SU-DHL-6 (cell line): Measurements from ENCODE around the gene NPAS2.

ENCODE experiments used
- H2AFZ ChIP-seq: fragments of 200-600 bp; sonication (generic); 2 replicates; pipeline ENCODE4 v1.6.1; 2014; ENCODE audit warnings: low read depth, mild to moderate bottlenecking, moderate library complexity, mixed read lengths, antibody characterized with exemption, low read length; ENCODE audit not compliant: severe bottlenecking
- H3F3A ChIP-seq: fragments of 200-600 bp; shearing (Covaris generic); 2 replicates; pipeline ENCODE4 v1.6.0; 2016; ENCODE audit warnings: antibody characterized with exemption, mild to moderate bottlenecking; ENCODE audit not compliant: insufficient read depth
- H3K27ac ChIP-seq: fragments of 200-600 bp; sonication (generic); 2 replicates; pipeline ENCODE4 v1.5.1; 2016; ENCODE audit warnings: low read depth, mild to moderate bottlenecking, low read length, moderate library complexity, mixed read lengths
- H3K27me3 ChIP-seq: fragments of 200-600 bp; sonication (generic), shearing (Covaris generic); 2 replicates; pipeline ENCODE4 v1.6.0; 2014; ENCODE audit warnings: mild to moderate bottlenecking, low read length
- H3K36me3 ChIP-seq: fragments of 200-600 bp; sonication (generic); 2 replicates; pipeline ENCODE4 v1.6.1; 2014; ENCODE audit warnings: mild to moderate bottlenecking, low read length, mixed read lengths
- H3K4me2 ChIP-seq: fragments of 300-600, 200-600 bp; shearing (Covaris generic), sonication (generic); 2 replicates; pipeline ENCODE4 v1.6.0; 2014; ENCODE audit warnings: low read length, low read depth, mild to moderate bottlenecking; ENCODE audit not compliant: poor library complexity, severe bottlenecking
- H3K4me3 ChIP-seq: fragments of 200-600 bp; sonication (generic); 2 replicates; pipeline ENCODE4 v1.5.1; 2014; ENCODE audit warnings: antibody characterized with exemption, low read length, mild to moderate bottlenecking, mixed read lengths; ENCODE audit not compliant: insufficient read depth, poor library complexity, severe bottlenecking
- H3K79me2 ChIP-seq: fragments of 200-600 bp; sonication (generic); 2 replicates; pipeline ENCODE4 v1.6.1; 2014; ENCODE audit warnings: mild to moderate bottlenecking, low read length, moderate library complexity; ENCODE audit not compliant: insufficient read depth
- H3K9ac ChIP-seq: fragments of 200-600 bp; sonication (generic); 2 replicates; pipeline ENCODE4 v1.7.0; 2014; ENCODE audit warnings: mild to moderate bottlenecking, low read length
- H3K9me2 ChIP-seq: fragments of 200-600 bp; sonication (generic); replicated peaks from 2 replicates; pipeline ENCODE4 v1.6.1; 2014; ENCODE audit warnings: low read length; ENCODE audit not compliant: insufficient read depth
- H3K9me3 ChIP-seq: fragments of 200-600 bp; sonication (generic); 2 replicates; pipeline ENCODE4 v1.6.1; 2014; ENCODE audit warnings: low read length, mixed read lengths; ENCODE audit not compliant: insufficient read depth
- H4K20me1 ChIP-seq: fragments of 200-600 bp; sonication (generic); 2 replicates; pipeline ENCODE4 v1.6.1; 2014; ENCODE audit warnings: low read depth, mild to moderate bottlenecking, antibody characterized with exemption, low read length, moderate library complexity, mixed read lengths
- EZH2phosphoT487 ChIP-seq: fragments of 200-600 bp; sonication (generic), shearing (Covaris generic); conservative IDR thresholded peaks from 2 replicates; pipeline ENCODE4 v1.6.1; 2018; ENCODE audit warnings: mild to moderate bottlenecking, antibody characterized with exemption, low read length, moderate library complexity, mixed read lengths
- TF ChIP-seq, protein P1 (sequence below): fragments of 200-600 bp; sonication (generic); IDR thresholded peaks from one replicate; pipeline ENCODE4 v1.5.1; 2017; ENCODE audit warnings: antibody characterized with exemption, mild to moderate bottlenecking, low read length, moderate library complexity; ENCODE audit not compliant: insufficient read depth, poor library complexity, severe bottlenecking

Gene NPAS2

GRCh38 chr2:100780203-100781008, 39.5 kb upstream of the NPAS2 start:
- no peak overlapping the region for H2AFZ ChIP-seq
- H3K79me2 ChIP-seq = no peaks in the 10 kb centered on the region
- no peaks in the 10 kb centered on the region for H3K9me3 ChIP-seq
- H3K36me3 ChIP-seq = no peaks in the 10 kb centered on the region
- H3K27me3 ChIP-seq = no peaks in the 10 kb centered on the region
- H4K20me1 ChIP-seq = no peaks in the 10 kb centered on the region
- no peak overlapping the region for H3K9ac ChIP-seq
- no peaks in the 10 kb centered on the region for H3K9me2 ChIP-seq
- H3K4me2 ChIP-seq = no peak overlapping the region
- no peaks in the 10 kb centered on the region for H3F3A ChIP-seq
- H3K27ac ChIP-seq = no peak overlapping the region
- TF ChIP-seq, protein P1, sequence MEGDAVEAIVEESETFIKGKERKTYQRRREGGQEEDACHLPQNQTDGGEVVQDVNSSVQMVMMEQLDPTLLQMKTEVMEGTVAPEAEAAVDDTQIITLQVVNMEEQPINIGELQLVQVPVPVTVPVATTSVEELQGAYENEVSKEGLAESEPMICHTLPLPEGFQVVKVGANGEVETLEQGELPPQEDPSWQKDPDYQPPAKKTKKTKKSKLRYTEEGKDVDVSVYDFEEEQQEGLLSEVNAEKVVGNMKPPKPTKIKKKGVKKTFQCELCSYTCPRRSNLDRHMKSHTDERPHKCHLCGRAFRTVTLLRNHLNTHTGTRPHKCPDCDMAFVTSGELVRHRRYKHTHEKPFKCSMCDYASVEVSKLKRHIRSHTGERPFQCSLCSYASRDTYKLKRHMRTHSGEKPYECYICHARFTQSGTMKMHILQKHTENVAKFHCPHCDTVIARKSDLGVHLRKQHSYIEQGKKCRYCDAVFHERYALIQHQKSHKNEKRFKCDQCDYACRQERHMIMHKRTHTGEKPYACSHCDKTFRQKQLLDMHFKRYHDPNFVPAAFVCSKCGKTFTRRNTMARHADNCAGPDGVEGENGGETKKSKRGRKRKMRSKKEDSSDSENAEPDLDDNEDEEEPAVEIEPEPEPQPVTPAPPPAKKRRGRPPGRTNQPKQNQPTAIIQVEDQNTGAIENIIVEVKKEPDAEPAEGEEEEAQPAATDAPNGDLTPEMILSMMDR = no peak
- TF ChIP-seq EZH2phosphoT487 = no peak
- H3K4me3 ChIP-seq = no peak overlapping the region

GRCh38 chr2:100781009-100781325, 39.0 kb upstream of the NPAS2 start:
- H3K9me3 ChIP-seq = no peaks in the 10 kb centered on the region
- no peak overlapping the region for H3K27ac ChIP-seq
- no peak overlapping the region for H3K9ac ChIP-seq
- H3K79me2 ChIP-seq = no peaks in the 10 kb centered on the region
- H4K20me1 ChIP-seq = no peaks in the 10 kb centered on the region
- H3K9me2 ChIP-seq = no peaks in the 10 kb centered on the region
- TF ChIP-seq EZH2phosphoT487 = no peak
- TF ChIP-seq, protein P1 = no peak
- no peaks in the 10 kb centered on the region for H3F3A ChIP-seq
- no peak overlapping the region for H2AFZ ChIP-seq
- no peak overlapping the region for H3K4me3 ChIP-seq
- H3K27me3 ChIP-seq = no peaks in the 10 kb centered on the region
- H3K36me3 ChIP-seq = no peaks in the 10 kb centered on the region
- no peak overlapping the region for H3K4me2 ChIP-seq

DNA sequence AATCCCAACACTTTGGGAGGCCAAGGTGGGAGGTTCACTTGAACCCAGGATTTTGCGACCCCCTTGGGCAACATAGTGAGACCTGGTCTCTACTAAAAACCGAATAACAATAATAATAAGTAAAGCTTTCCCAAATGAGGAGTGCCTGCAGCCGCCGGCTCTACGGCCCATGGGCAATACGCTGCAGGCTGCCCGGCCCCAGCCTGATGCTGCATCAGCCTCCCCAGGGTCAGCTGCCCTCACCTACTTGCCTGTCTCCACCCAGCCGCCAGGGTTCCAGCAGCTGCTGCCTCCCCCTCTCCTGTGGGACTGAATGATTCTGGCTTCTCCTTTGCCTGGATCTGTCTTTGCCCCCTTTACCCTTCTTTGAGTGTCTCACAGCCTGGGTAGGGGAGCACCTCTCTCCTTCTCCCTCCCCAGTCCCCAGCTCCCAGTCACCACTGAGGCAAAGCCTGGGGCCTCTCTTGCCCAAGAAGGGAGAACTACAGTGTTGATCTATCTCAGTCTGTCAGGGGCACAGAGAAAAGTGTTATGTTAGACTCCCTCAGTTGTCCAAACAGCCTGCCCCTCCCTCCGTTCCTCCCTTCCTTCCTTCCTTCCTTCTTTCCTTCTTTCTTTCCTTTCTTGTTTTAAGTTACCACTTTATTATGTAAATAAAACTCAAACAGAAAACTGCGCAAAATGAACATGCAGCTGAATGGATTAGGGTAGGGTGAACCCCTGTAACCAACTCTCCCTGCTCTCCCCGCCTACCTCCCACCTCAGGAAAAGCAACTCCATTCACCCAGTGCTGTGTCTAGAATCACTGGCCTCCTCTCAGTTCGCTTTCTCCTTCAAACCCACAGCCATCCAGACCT, 38.2 kb upstream of the NPAS2 start:
- H3F3A ChIP-seq = no peaks in the 10 kb centered on the region
- H3K27me3 ChIP-seq = no peaks in the 10 kb centered on the region
- H2AFZ ChIP-seq = no peak overlapping the region
- H3K79me2 ChIP-seq = no peaks in the 10 kb centered on the region
- TF ChIP-seq, protein P1 = no peak
- TF ChIP-seq EZH2phosphoT487 = no peak
- H3K4me2 ChIP-seq = no peak overlapping the region
- H4K20me1 ChIP-seq = no peaks in the 10 kb centered on the region
- H3K27ac ChIP-seq = no peak overlapping the region
- no peaks in the 10 kb centered on the region for H3K36me3 ChIP-seq
- no peaks in the 10 kb centered on the region for H3K9me3 ChIP-seq
- no peak overlapping the region for H3K9ac ChIP-seq
- H3K9me2 ChIP-seq = no peaks in the 10 kb centered on the region
- H3K4me3 ChIP-seq = no peak overlapping the region
